GM21576 (cell line): Measurements from ENCODE around the gene C1orf141.
"Not testable (repeated sequence)": the region's sequence is repeated elsewhere in the genome, so short reads cannot be mapped to it uniquely, and the experiment has no call there.

Source experiments
- ATAC-seq: cut with Tn5 transposase; IDR thresholded peaks from one replicate; pipeline ENCODE4 v1.9.1; 2021; ENCODE audit warnings: mild to moderate bottlenecking, moderate library complexity; ENCODE audit not compliant: unreplicated experiment

Gene C1orf141

GRCh38 chr1:67089685-67090208 lies 45.0 kb downstream of the C1orf141 start:
- no peak for ATAC-seq

GRCh38 chr1:67088440-67088839 lies 46.3 kb downstream of the C1orf141 start:
- no peak for ATAC-seq

GRCh38 chr1:67085326-67085725 lies 49.4 kb downstream of the C1orf141 start:
- ATAC-seq, result no peak

- no peak for ATAC-seq
These were observed 49.9 kb downstream of the C1orf141 start for GRCh38 chr1:67084765-67085318.

GRCh38 chr1:67078291-67078690 lies 56.5 kb downstream of the C1orf141 start:
- ATAC-seq, result no peak

GRCh38 chr1:67077593-67077992 lies 57.2 kb downstream of the C1orf141 start:
- ATAC-seq, result no peak

- no peak for ATAC-seq
These were observed 62.0 kb downstream of the C1orf141 start for GRCh38 chr1:67072749-67073148.

GRCh38 chr1:67067655-67068054 lies 67.1 kb downstream of the C1orf141 start:
- ATAC-seq, result not testable (repeated sequence)

- ATAC-seq, result no peak
These were observed 72.4 kb downstream of the C1orf141 start for GRCh38 chr1:67062412-67062811.

- ATAC-seq, result no peak
These were observed 73.5 kb downstream of the C1orf141 start for GRCh38 chr1:67061266-67061665.

- ATAC-seq, result no peak
These were observed 74.0 kb downstream of the C1orf141 start for GRCh38 chr1:67060811-67061218.

- ATAC-seq, result no peak
These were observed 75.4 kb downstream of the C1orf141 start for GRCh38 chr1:67059346-67059745.

- no peak for ATAC-seq
These were observed 76.0 kb downstream of the C1orf141 start for GRCh38 chr1:67058761-67059160.

GRCh38 chr1:67058242-67058641 lies 76.5 kb downstream of the C1orf141 start:
- no peak for ATAC-seq

GRCh38 chr1:67053785-67054772 lies 80.7 kb downstream of the C1orf141 start, which contains the start of gene SLC35D1:
SLC35D1 (minus strand) TSS chr1:67054148; CDS start chr1:67054013, 135 bp downstream.
- ATAC-seq, result peak; percentile 76

GRCh38 chr1:67053535-67053784 lies 81.3 kb downstream of the C1orf141 start:
- peak; percentile 30 for ATAC-seq

- ATAC-seq, result peak; percentile 14
These were observed 81.8 kb downstream of the C1orf141 start for GRCh38 chr1:67052741-67053534.

GRCh38 chr1:67051196-67051595 lies 83.6 kb downstream of the C1orf141 start:
- no peak for ATAC-seq

GRCh38 chr1:67044631-67045270 lies 90.0 kb downstream of the C1orf141 start:
- peak; percentile 63 for ATAC-seq

- ATAC-seq, result no peak
These were observed 91.4 kb downstream of the C1orf141 start for GRCh38 chr1:67043366-67043765.
